Ascending aorta (tissue), 2 donors: ENCODE results near the gene TESPA1. TPM values are rescaled to one million over a fixed set of nuclear protein-coding genes. Genes with fewer than 3 reads are reported as not detected.

Source experiments
- DNase-seq, 2 donors: peaks; one replicate each; pipeline ENCODE4 v3.0.0-alpha.2; 2019; ENCODE audit warnings: low spot score in 2 of 2
- H3K27ac ChIP-seq, 2 donors: fragments of 200-600 bp; sonication (generic); one replicate each; pipeline ENCODE4 v1.5.1; 2016 to 2017; ENCODE audit warnings: mild to moderate bottlenecking in 1 of 2
- H3K27me3 ChIP-seq: fragments of 200-600 bp; sonication (generic); one replicate; pipeline ENCODE4 v1.5.1; 2017
- H3K36me3 ChIP-seq, 2 donors: fragments of 200-600 bp; sonication (generic); one replicate each; pipeline ENCODE4 v1.5.1; 2016
- H3K4me1 ChIP-seq, 2 donors: fragments of 200-600 bp; sonication (generic); one replicate each; pipeline ENCODE4 v1.5.1; 2016 to 2017; ENCODE audit warnings: mild to moderate bottlenecking in 1 of 2
- H3K4me3 ChIP-seq, 2 donors: fragments of 200-600 bp; sonication (generic); one replicate each; pipeline ENCODE4 v1.5.1; 2016 to 2017; ENCODE audit warnings: mild to moderate bottlenecking in 1 of 2
- H3K9me3 ChIP-seq, 2 donors: fragments of 200-600 bp; sonication (generic); one replicate each; pipeline ENCODE4 v1.5.1; 2016
- CTCF ChIP-seq, 3 experiments: fragments of 200-600 bp in 2 of 3; fragments of 450-650 bp in 1 of 3; sonication (generic) in 2 of 3; IDR thresholded peaks; one replicate each; pipeline ENCODE4 v1.5.1; 2016 to 2019; ENCODE audit warnings: antibody characterized with exemption in 3 of 3, mild to moderate bottlenecking in 1 of 3, moderate library complexity in 1 of 3
- intact Hi-C: fragments of 100-400 bp; cut with DNase I; formaldehyde crosslinking; loops from one replicate; pipeline ENCODE4 v1.15.1; 2023
- total RNA-seq: library from RNA; depleted of rRNA; stranded (reverse); fragments of >200 nt; gene quantifications from one replicate; pipeline ENCODE4 v1.1.0, GENCODE V29; 2016

Gene TESPA1
- total RNA-seq, 1 donor from 2014 or later: not detected

- TF ChIP-seq CTCF (IDR thresholded peaks at IDR 0.05): no peak
- H3K36me3 ChIP-seq: no peaks in the 10 kb centered on the region
- H3K27ac ChIP-seq: no peak overlapping the region
- H3K4me1 ChIP-seq: no peaks in the 10 kb centered on the region
- H3K9me3 ChIP-seq: no peaks in the 10 kb centered on the region
- no peak overlapping the region for H3K4me3 ChIP-seq
- no peaks in the 10 kb centered on the region for H3K27me3 ChIP-seq
- no peak for DNase-seq
- intact Hi-C loops: no loop called here
Measured at GRCh38 chr12:55017416-55017925, 32.9 kb upstream of the TESPA1 start.

- Histone ChIP-seq H3K4me3 (no peak overlapping the region), H3K27ac (no peak overlapping the region), H3K4me1 (no peaks in the 10 kb centered on the region), H3K36me3 (no peaks in the 10 kb centered on the region), H3K9me3 (no peaks in the 10 kb centered on the region), H3K27me3 (no peaks in the 10 kb centered on the region)
- intact Hi-C loops: no loop called here
- no peak for DNase-seq
- no peak for TF ChIP-seq CTCF (IDR thresholded peaks at IDR 0.05)
Measured at GRCh38 chr12:55008944-55009585, 24.5 kb upstream of the TESPA1 start.

- Histone ChIP-seq H3K9me3 (no peaks in the 10 kb centered on the region), H3K4me3 (no peak overlapping the region), H3K27ac (no peak overlapping the region), H3K36me3 (no peaks in the 10 kb centered on the region), H3K27me3 (no peaks in the 10 kb centered on the region), H3K4me1 (no peaks in the 10 kb centered on the region)
- intact Hi-C loops: no loop called here
- DNase-seq: no peak
- no peak for TF ChIP-seq CTCF (IDR thresholded peaks at IDR 0.05)
Measured at GRCh38 chr12:55002355-55002754, 17.8 kb upstream of the TESPA1 start.

- Histone ChIP-seq H3K4me3 (no peak overlapping the region), H3K9me3 (no peaks in the 10 kb centered on the region), H3K4me1 (no peaks in the 10 kb centered on the region), H3K36me3 (no peaks in the 10 kb centered on the region), H3K27me3 (no peaks in the 10 kb centered on the region), H3K27ac (no peak overlapping the region)
- no peak for DNase-seq
- intact Hi-C loops: no loop called here
- TF ChIP-seq CTCF (IDR thresholded peaks at IDR 0.05): no peak
Measured at GRCh38 chr12:55001198-55001868, 16.8 kb upstream of the TESPA1 start.

GRCh38 chr12:54998958-54999510 lies 14.5 kb upstream of the TESPA1 start:
- DNase-seq: no peak
- Histone ChIP-seq H3K27ac (no peak overlapping the region), H3K4me1 (no peaks in the 10 kb centered on the region), H3K9me3 (no peaks in the 10 kb centered on the region), H3K27me3 (no peaks in the 10 kb centered on the region), H3K4me3 (no peak overlapping the region), H3K36me3 (no peaks in the 10 kb centered on the region)
- intact Hi-C loops: no loop called here
- no peak for TF ChIP-seq CTCF (IDR thresholded peaks at IDR 0.05)
